DMS114 treated with DMSO at 0.1 percent for 48 hours (cell line): ENCODE results near the gene ASH1L.
"Not testable (repeated sequence)": the region's sequence is repeated elsewhere in the genome, so short reads cannot be mapped to it uniquely, and the experiment has no call there.

ENCODE experiments used
- DNase-seq: peaks from one replicate; lab custom pipeline; 2025; ENCODE audit not compliant: unreplicated experiment; lab: John Stamatoyannopoulos, UW

The ASH1L gene

GRCh38 chr1:155562581-155563376 is at the start of gene ASH1L:
ASH1L (minus strand) TSS chr1:155562803; CDS start chr1:155521519, 41,284 bp downstream.
- DNase-seq, result peak; percentile 92

- not testable (repeated sequence) for DNase-seq
These were observed 47.6 kb upstream of the ASH1L start for GRCh38 chr1:155610257-155610647.

GRCh38 chr1:155609515-155610256 is 47.1 kb upstream of the ASH1L start, which contains the start of gene MSTO1:
MSTO1 (plus strand) TSS chr1:155610218; CDS start chr1:155610249, 31 bp downstream.
- peak; percentile 99 for DNase-seq

- no peak for DNase-seq
These were observed 46.3 kb upstream of the ASH1L start for GRCh38 chr1:155608888-155609225.

GRCh38 chr1:155607708-155608107 is 45.1 kb upstream of the ASH1L start:
- DNase-seq, result no peak

GRCh38 chr1:155599828-155600572 is 37.4 kb upstream of the ASH1L start:
- DNase-seq, result not testable (repeated sequence)

GRCh38 chr1:155598842-155599331 is 36.3 kb upstream of the ASH1L start:
- no peak for DNase-seq

- DNase-seq, result no peak
These were observed 34.3 kb upstream of the ASH1L start for GRCh38 chr1:155596864-155597263.

GRCh38 chr1:155595877-155596474 is 33.4 kb upstream of the ASH1L start:
- not testable (repeated sequence) for DNase-seq

GRCh38 chr1:155591770-155592169 is 29.2 kb upstream of the ASH1L start:
- peak; percentile 85 for DNase-seq

GRCh38 chr1:155590516-155591247 is 28.1 kb upstream of the ASH1L start:
- DNase-seq, result not testable (repeated sequence)

- DNase-seq, result not testable (repeated sequence)
These were observed 26.7 kb upstream of the ASH1L start for GRCh38 chr1:155589282-155589681.

- DNase-seq, result not testable (repeated sequence)
These were observed 21.2 kb upstream of the ASH1L start for GRCh38 chr1:155583846-155584245.

- DNase-seq, result not testable (repeated sequence)
These were observed 13.0 kb upstream of the ASH1L start for GRCh38 chr1:155575608-155576007.

GRCh38 chr1:155574077-155574476 is 11.5 kb upstream of the ASH1L start:
- DNase-seq, result no peak

- DNase-seq, result no peak
These were observed 8.0 kb upstream of the ASH1L start for GRCh38 chr1:155570593-155570990.

- no peak for DNase-seq
These were observed 7.5 kb upstream of the ASH1L start for GRCh38 chr1:155569988-155570592.

- DNase-seq, result not testable (repeated sequence)
These were observed 897 bp upstream of the ASH1L start for GRCh38 chr1:155563377-155564022.
